HFFc6 (cell line): ENCODE data around the gene FNTB. TPM values are rescaled to one million over a fixed set of nuclear protein-coding genes. Genes with fewer than 3 reads are reported as not detected.

Source experiments
- DNase-seq: peaks from one replicate; pipeline ENCODE4 v3.0.0-alpha.2; 2018
- H3K27ac Mint-ChIP-seq: 2 replicates; pipeline ENCODE4 v1.8.0; 2020; ENCODE audit warnings: mild to moderate bottlenecking, mixed read lengths
- H3K27me3 Mint-ChIP-seq: 2 replicates; pipeline ENCODE4 v1.8.0; 2021; ENCODE audit warnings: mild to moderate bottlenecking, moderate library complexity, mixed read lengths; ENCODE audit not compliant: insufficient read depth
- H3K36me3 Mint-ChIP-seq: 2 replicates; pipeline ENCODE4 v1.8.0; 2021; ENCODE audit warnings: low read depth, mixed read lengths
- H3K4me1 Mint-ChIP-seq: 2 replicates; pipeline ENCODE4 v1.8.0; 2020; ENCODE audit warnings: low read depth, mixed read lengths
- H3K4me3 Mint-ChIP-seq: 2 replicates; pipeline ENCODE4 v1.8.0; 2020; ENCODE audit warnings: mild to moderate bottlenecking, moderate library complexity, mixed read lengths
- H3K9me3 Mint-ChIP-seq: 2 replicates; pipeline ENCODE4 v1.8.0; 2020; ENCODE audit warnings: mild to moderate bottlenecking, mixed read lengths
- CTCF ChIP-seq: fragments of 200-600 bp; sonication (generic); IDR thresholded peaks from 2 replicates; pipeline ENCODE4 v1.5.0; 2021; ENCODE audit warnings: antibody characterized with exemption, mild to moderate bottlenecking
- total RNA-seq, 6 experiments: library from RNA; stranded (reverse); fragmentation: NEBNext Ultra II Directional; extraction: Animal tissue kit (Norgen Biotek cat#: 25700); gene quantifications; 2 replicates in 1 of 6; 3 replicates in 5 of 6; pipeline ENCODE4 v1.2.3, GENCODE V29; 2021

Gene FNTB
- total RNA-seq, 6 experiments from 2014 or later = 14.1 to 22.7 (median 18.0) TPM

DNA sequence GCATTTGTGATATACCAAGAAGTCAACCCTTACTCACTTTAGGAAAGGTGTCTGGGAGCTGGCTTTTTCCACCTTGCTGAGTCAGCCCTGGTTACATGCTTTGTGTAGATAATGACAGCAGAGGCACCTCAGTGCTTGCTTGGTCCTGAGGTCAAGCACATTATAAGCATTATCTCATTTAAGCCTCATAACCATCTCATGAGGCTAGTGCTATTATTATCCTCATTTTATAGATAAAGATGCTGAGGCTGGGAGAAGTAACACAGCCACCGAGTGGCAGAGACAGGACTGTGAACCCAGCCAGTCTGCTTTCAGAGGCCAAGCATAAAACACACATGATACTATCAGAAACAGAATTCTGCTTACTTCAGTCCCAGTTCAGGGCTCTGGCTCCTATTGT lies 86.2 kb downstream of the FNTB start:
- TF ChIP-seq CTCF = no peak
- Mint-ChIP-seq H3K27me3 (no peaks in the 10 kb centered on the region), H3K27ac (no peak overlapping the region), H3K9me3 (no peaks in the 10 kb centered on the region), H3K4me3 (no peak overlapping the region), H3K36me3 (peaks cover 26% of the 10 kb centered on the region), H3K4me1 (no peaks in the 10 kb centered on the region)
- DNase-seq = no peak

DNA sequence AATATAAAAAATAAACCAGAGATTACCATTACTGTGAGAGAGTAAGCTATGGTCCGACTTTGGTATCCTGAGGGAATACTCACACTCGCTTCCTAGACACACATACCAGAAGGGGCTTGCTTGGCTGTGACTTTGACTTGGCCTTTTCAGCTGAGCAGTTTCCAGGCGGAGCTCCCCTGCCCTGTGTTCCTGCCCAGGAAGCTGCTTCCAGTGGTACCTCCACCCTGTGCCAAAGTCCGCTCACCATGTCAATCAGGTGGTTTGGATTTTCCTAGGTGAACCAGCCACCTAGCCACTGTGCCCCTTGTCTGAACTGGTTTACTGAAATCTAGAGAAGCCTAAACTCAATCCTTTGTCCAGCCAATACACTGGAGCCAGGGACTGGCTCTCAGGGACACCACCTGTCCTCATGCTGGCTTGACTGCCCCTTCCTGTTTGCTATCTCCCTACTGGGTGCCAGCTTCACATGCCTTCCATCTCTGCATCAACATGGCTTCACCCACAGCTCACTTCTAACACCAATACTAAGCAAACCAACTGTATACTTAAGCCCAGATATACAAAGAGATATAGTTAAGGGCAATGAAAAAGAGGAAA lies 87.0 kb downstream of the FNTB start:
- peaks cover 27% of the 10 kb centered on the region for H3K36me3 Mint-ChIP-seq
- H3K9me3 Mint-ChIP-seq = no peaks in the 10 kb centered on the region
- H3K4me3 Mint-ChIP-seq = no peak overlapping the region
- no peak for DNase-seq
- H3K4me1 Mint-ChIP-seq = no peaks in the 10 kb centered on the region
- no peak overlapping the region for H3K27ac Mint-ChIP-seq
- TF ChIP-seq CTCF = no peak
- no peaks in the 10 kb centered on the region for H3K27me3 Mint-ChIP-seq

DNA sequence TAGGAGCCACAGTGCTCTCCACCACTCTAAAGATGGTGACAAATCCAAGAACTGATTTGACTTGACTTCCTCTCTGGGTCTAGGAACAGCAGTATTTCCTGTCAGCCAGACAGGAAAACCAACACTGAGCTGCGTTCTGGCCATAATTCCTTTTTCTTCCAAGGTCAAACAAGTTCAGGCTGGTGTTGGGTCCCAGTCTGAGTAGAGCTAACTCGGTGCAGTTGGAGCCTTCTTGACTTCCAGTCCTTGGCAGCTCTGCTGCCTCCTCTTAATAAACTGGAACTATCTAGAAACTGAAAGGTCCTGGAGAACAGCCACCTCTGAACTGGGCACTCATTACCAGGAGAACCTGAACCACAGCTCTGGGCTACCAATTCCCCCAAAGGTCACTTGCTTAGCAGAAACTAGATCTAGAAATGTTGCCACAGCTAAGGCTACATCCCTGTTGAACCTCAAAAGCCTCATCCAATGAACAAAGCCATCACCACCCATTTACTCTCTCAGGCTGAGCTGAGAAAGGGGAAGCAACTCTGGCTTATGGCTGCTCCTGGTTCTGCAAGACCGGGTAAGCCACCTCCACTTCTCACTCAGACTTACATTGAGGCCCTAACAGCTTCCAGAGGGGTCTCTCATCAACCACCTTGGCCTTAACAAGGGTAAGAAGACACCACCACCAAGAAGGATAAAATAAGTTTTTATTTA lies 87.9 kb downstream of the FNTB start:
- H3K27ac Mint-ChIP-seq = no peak overlapping the region
- DNase-seq = no peak
- H3K27me3 Mint-ChIP-seq = no peaks in the 10 kb centered on the region
- peaks cover 32% of the 10 kb centered on the region for H3K36me3 Mint-ChIP-seq
- H3K4me3 Mint-ChIP-seq = no peak overlapping the region
- H3K9me3 Mint-ChIP-seq = no peaks in the 10 kb centered on the region
- no peaks in the 10 kb centered on the region for H3K4me1 Mint-ChIP-seq
- no peak for TF ChIP-seq CTCF

- H3K36me3 Mint-ChIP-seq = peaks cover 43% of the 10 kb centered on the region
- TF ChIP-seq CTCF = no peak
- no peak for DNase-seq
- no peaks in the 10 kb centered on the region for H3K4me1 Mint-ChIP-seq
- H3K4me3 Mint-ChIP-seq = no peak overlapping the region
- no peak overlapping the region for H3K27ac Mint-ChIP-seq
- no peaks in the 10 kb centered on the region for H3K27me3 Mint-ChIP-seq
- no peaks in the 10 kb centered on the region for H3K9me3 Mint-ChIP-seq
These were observed 89.1 kb downstream of the FNTB start for GRCh38 chr14:65075628-65076325.

DNA sequence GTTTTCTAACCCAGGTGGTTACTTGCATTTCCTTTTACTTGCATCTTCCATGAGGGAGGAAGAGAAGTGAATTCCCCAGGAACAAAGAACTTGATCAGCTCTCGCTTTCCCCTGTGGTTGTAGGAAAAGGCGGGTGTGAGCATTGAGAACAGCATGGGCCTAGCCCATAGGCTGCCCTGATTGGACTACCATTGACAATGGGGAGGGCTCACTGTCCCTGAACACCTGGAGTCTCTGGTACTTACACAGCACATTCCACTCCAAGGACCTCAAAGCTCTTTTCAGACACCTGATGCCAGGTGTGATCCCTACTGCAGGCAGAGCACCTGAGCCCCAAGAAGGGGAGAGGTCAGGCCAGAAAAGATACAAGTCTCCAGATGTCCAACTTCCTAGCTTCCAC lies 90.6 kb downstream of the FNTB start:
- Mint-ChIP-seq H3K9me3 (no peaks in the 10 kb centered on the region), H3K4me1 (peaks cover 5% of the 10 kb centered on the region; the same call in 1 of the 2 replicates), H3K27me3 (no peaks in the 10 kb centered on the region), H3K36me3 (peaks cover 54% of the 10 kb centered on the region), H3K27ac (no peak overlapping the region), H3K4me3 (no peak overlapping the region)
- TF ChIP-seq CTCF = no peak
- no peak for DNase-seq
